Spleen (tissue), 7 donors: ENCODE data around the gene ZNF484.
"Not testable (repeated sequence)": the region's sequence is repeated elsewhere in the genome, so short reads cannot be mapped to it uniquely, and the experiment has no call there.

Experiments
- CTCF ChIP-seq, 11 experiments: fragments of 200-600 bp in 7 of 11; fragments of 450-650 bp in 4 of 11; sonication (generic) in 4 of 11; IDR thresholded peaks in 8 of 11; conservative IDR thresholded peaks in 3 of 11; 1 replicate in 7 of 11; 2 replicates in 4 of 11; pipeline versions ENCODE4 v1.4.0 to v1.8.0; 2016 to 2021; ENCODE audit warnings: antibody characterized with exemption in 11 of 11, inconsistent platforms in 4 of 11, mild to moderate bottlenecking in 1 of 11
- POLR2A ChIP-seq, 3 donors: fragments of 450-650 bp; IDR thresholded peaks; one replicate each; pipeline ENCODE4 v1.5.1; 2017; ENCODE audit warnings: antibody characterized with exemption in 3 of 3, mild to moderate bottlenecking in 1 of 3
- POLR2AphosphoS5 ChIP-seq, 3 donors: sonication (generic); formaldehyde crosslinking; IDR thresholded peaks; one replicate each; pipeline ENCODE4 v1.5.1; 2017; ENCODE audit warnings: antibody characterized with exemption in 3 of 3
- donor health status: DM: no; HTN: no; CAD: no; lungs with moderate emphysema.
- donor health status: DM: no; HTN: no; CAD: no.
- donor health status: DM: no; HTN: no; CAD: no.

GRCh38 chr9:92848740-92849139 is 29.1 kb downstream of the ZNF484 start:
- TF ChIP-seq CTCF (IDR thresholded peaks at IDR 0.05 in 8 of 11, conservative IDR thresholded peaks at IDR 0.05 in 3 of 11); POLR2A (IDR thresholded peaks at IDR 0.05); POLR2AphosphoS5 (IDR thresholded peaks at IDR 0.05): not testable (repeated sequence)
